Nephron progenitor cell (in vitro differentiated cells): ENCODE data around the gene DIS3L.
A peak's percentile ranks its signal among the peaks of the same experiment; 100 is the strongest.

ENCODE experiments used
- DNase-seq: peaks from one replicate; pipeline ENCODE4 v3.0.0; 2021
- H3K27ac Mint-ChIP-seq: 2 replicates; pipeline ENCODE4 v1.8.0; 2021; ENCODE audit warnings: mild to moderate bottlenecking, moderate library complexity, mixed read lengths
- H3K27me3 Mint-ChIP-seq: 2 replicates; pipeline ENCODE4 v1.8.0; 2021; ENCODE audit warnings: mild to moderate bottlenecking, low read depth, mixed read lengths; ENCODE audit not compliant: poor library complexity
- H3K36me3 Mint-ChIP-seq: 2 replicates; pipeline ENCODE4 v1.8.0; 2021; ENCODE audit warnings: low read depth, mixed read lengths
- H3K4me1 Mint-ChIP-seq: 2 replicates; pipeline ENCODE4 v1.8.0; 2021; ENCODE audit warnings: mixed read lengths
- H3K4me3 Mint-ChIP-seq: 2 replicates; pipeline ENCODE4 v1.8.0; 2021; ENCODE audit warnings: mild to moderate bottlenecking, moderate library complexity, mixed read lengths
- H3K9me3 Mint-ChIP-seq: 2 replicates; pipeline ENCODE4 v1.8.0; 2021; ENCODE audit warnings: mild to moderate bottlenecking, moderate library complexity, mixed read lengths
- TF ChIP-seq, protein P1 (sequence below): fragments of 200-600 bp; sonication (generic); IDR thresholded peaks from 2 replicates; pipeline ENCODE4 v1.5.0; 2021; ENCODE audit warnings: antibody characterized with exemption

The DIS3L gene

DNA sequence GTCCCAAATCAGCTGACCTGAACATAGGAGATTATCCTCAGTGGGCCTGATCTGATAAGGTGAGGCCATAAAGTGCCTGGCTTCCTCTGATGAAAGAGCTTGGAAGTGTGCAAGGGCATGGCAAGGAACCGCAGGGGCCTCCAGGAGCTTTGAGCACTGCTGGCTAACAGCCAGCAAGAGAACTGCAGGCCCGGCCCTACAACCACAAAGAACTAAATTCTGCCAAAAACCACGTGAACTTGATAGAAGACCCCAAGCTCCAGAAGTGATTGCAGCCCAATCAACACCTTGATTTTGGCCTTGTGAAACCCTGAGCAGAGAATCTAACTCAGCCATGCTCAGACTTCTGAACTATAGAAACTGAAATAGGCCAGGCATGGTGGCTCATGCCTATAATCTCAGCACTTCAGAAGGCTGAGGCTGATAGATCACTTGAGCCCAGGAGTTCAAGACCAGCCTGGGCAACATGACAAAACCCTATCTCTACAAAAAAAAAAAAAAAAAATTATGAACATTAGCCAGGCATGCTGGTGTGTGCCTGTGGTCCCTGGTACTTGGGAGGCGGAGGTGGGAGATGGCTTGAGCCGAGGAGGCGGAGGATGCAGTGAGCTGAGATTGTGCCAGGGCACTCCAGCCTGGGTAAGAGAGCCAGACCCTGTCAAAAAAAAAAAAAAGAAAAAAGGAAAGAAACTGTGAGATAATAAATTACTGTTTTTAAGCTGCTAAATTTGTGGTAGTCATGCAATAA lies 7.7 kb upstream of the DIS3L start:
- no peak overlapping the region for H3K27ac Mint-ChIP-seq

DNA sequence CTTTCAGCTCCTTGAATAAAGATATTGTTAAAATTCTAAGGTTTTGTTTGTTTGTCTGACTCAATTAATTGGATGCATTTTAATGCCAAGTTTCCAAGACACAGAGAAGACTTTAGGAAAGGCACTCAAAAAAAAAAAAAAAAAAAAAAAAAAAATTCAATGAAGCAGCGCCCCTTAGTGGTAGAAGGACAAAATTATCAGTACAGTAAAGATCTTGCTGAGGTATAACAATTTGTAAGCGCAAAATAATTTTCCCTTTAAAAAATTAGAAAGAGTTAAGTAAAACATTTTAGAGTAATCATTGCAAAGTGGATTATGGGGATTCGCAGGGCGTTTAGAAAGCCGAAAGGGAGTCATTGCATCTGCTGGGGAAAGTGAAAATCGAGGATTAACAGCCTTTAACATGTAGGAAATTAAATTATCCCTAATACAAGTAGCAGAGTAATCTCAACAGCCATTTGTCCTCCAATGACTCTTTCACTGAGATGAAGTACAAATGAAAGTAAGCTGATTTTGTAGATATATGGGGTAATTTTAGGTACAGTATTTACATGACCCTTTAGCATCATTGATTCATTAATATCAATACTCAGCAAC lies 5.8 kb upstream of the DIS3L start:
- Mint-ChIP-seq H3K27me3 (peaks cover 19% of the 10 kb centered on the region), H3K4me1 (peaks cover 9% of the 10 kb centered on the region), H3K36me3 (no peaks in the 10 kb centered on the region), H3K4me3 (no peak overlapping the region), H3K27ac (no peak overlapping the region), H3K9me3 (no peaks in the 10 kb centered on the region)
- DNase-seq = no peak
- TF ChIP-seq, protein P1, sequence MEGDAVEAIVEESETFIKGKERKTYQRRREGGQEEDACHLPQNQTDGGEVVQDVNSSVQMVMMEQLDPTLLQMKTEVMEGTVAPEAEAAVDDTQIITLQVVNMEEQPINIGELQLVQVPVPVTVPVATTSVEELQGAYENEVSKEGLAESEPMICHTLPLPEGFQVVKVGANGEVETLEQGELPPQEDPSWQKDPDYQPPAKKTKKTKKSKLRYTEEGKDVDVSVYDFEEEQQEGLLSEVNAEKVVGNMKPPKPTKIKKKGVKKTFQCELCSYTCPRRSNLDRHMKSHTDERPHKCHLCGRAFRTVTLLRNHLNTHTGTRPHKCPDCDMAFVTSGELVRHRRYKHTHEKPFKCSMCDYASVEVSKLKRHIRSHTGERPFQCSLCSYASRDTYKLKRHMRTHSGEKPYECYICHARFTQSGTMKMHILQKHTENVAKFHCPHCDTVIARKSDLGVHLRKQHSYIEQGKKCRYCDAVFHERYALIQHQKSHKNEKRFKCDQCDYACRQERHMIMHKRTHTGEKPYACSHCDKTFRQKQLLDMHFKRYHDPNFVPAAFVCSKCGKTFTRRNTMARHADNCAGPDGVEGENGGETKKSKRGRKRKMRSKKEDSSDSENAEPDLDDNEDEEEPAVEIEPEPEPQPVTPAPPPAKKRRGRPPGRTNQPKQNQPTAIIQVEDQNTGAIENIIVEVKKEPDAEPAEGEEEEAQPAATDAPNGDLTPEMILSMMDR = peak; percentile 67

More for the DNA sequence above, 7.7 kb upstream of the DIS3L start:
- Mint-ChIP-seq H3K4me3 (no peak overlapping the region), H3K4me1 (no peaks in the 10 kb centered on the region), H3K9me3 (no peaks in the 10 kb centered on the region), H3K36me3 (no peaks in the 10 kb centered on the region), H3K27me3 (peaks cover 21% of the 10 kb centered on the region)
- TF ChIP-seq, protein P1 = no peak
- DNase-seq = no peak

DNA sequence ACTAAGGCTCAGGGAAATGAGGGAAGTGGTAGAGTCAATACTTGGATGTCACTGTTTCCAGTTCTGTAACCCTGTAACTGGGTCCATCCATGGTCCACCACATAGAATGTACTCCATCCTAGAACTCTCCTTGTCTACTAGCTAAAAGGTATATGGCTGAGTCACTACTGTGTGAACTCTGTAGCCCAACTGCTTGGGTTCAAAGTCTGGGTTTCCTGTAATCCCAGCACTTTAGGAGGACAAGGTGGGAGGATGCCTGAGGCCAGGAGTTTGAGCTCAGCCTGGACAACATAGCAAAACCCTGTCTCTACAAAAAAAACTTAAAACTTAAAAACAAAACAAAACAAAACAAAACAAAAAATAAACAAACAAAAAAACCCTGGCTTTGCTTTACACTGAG lies 5.3 kb upstream of the DIS3L start:
- H3K27ac Mint-ChIP-seq = no peak overlapping the region
- no peak for DNase-seq
- H3K4me1 Mint-ChIP-seq = peaks cover 15% of the 10 kb centered on the region
- H3K9me3 Mint-ChIP-seq = no peaks in the 10 kb centered on the region
- H3K4me3 Mint-ChIP-seq = no peak overlapping the region
- H3K36me3 Mint-ChIP-seq = no peaks in the 10 kb centered on the region
- peaks cover 17% of the 10 kb centered on the region for H3K27me3 Mint-ChIP-seq
- TF ChIP-seq, protein P1 = no peak

DNA sequence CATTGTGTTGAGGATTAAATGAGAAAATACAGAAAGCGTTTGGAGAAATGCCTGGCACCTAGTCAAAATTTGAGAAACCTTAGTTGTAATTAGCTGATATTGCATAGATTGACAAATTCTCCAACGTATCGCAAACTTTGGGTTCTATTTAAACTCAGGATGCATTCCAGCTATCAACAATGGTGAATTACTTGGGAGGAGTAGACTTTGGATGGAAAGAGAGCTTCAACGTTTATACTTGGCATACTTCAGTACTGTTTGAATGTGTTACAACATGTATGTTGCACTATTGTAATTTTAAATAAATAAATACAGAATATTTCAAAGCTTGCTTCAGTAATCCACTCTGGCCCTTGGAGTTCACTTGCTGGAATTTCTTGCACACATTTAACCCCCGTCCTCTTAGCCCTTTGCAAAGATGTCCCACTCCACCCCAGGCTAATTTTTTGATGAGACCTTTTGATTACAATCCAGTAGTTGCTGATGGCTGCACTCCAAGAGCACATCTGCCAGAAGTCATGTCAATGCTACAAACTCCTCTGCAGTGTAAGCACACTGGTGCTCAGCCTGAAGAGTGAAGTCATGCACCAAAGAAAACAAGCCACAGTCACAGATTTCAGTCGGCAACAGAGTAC lies 4.7 kb upstream of the DIS3L start:
- DNase-seq = no peak
- TF ChIP-seq, protein P1 = no peak

DNA sequence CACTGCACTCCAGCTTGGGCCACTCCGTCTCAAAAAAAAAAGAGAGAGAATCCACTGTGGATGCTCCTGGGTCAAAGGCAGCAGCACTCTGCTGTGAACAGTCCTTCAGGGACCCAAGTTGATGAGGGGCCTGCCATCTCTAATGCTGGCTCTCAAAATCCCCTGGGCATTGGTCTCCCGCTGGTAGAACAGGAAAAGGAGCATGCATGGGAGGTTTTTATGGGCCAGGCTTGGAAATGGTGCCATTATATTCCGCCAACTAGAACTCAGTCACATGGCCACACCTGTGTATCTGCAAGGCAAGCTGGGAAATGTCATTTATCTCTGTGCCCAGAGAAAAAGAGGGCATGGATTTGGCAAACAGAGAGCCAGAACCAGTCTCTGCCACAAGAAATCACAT lies 3.4 kb upstream of the DIS3L start:
- Mint-ChIP-seq H3K27ac (no peak overlapping the region), H3K4me3 (no peak overlapping the region), H3K4me1 (peaks cover 25% of the 10 kb centered on the region), H3K9me3 (no peaks in the 10 kb centered on the region), H3K36me3 (no peaks in the 10 kb centered on the region), H3K27me3 (peaks cover 17% of the 10 kb centered on the region)
- TF ChIP-seq, protein P1 = no peak
- no peak for DNase-seq

More for the DNA sequence above, 4.7 kb upstream of the DIS3L start:
- H3K27me3 Mint-ChIP-seq = peaks cover 17% of the 10 kb centered on the region
- H3K36me3 Mint-ChIP-seq = no peaks in the 10 kb centered on the region
- H3K4me1 Mint-ChIP-seq = peaks cover 15% of the 10 kb centered on the region
- H3K27ac Mint-ChIP-seq = no peak overlapping the region
- no peak overlapping the region for H3K4me3 Mint-ChIP-seq
- H3K9me3 Mint-ChIP-seq = no peaks in the 10 kb centered on the region
